Activated naive CD4-positive, alpha-beta T cell (primary cell): ENCODE data around the gene TUBA4B.

Experiments
- DNase-seq, 4 experiments: peaks; one replicate each; lab custom pipeline; 2025; lab: John Stamatoyannopoulos, UW

Gene TUBA4B

GRCh38 chr2:219252900-219253752 lies at the start of gene TUBA4B:
Gene TUBA4B (plus strand): TSS chr2:219253243. CDS start chr2:219253408, 165 bp downstream.
- DNase-seq: peak in 2 of 4 experiments; percentile 22 to 39

GRCh38 chr2:219204425-219205164 lies 48.4 kb upstream of the TUBA4B start:
- DNase-seq: no peak

- DNase-seq: no peak
These were observed 47.9 kb upstream of the TUBA4B start for GRCh38 chr2:219205165-219205538.

GRCh38 chr2:219205981-219206327 lies 47.1 kb upstream of the TUBA4B start:
- DNase-seq: no peak

GRCh38 chr2:219206328-219207133 lies 46.5 kb upstream of the TUBA4B start, which contains the start of gene ZFAND2B:
Gene ZFAND2B (plus strand): TSS chr2:219206782. CDS start chr2:219206988, 206 bp downstream.
- DNase-seq: peak; percentile 84 to 95 (median 88)

GRCh38 chr2:219207134-219207883 lies 45.7 kb upstream of the TUBA4B start:
- no peak for DNase-seq

- no peak for DNase-seq
These were observed 44.9 kb upstream of the TUBA4B start for GRCh38 chr2:219207884-219208740.

GRCh38 chr2:219209236-219210195 lies 43.5 kb upstream of the TUBA4B start:
- no peak for DNase-seq

- no peak for DNase-seq
These were observed 42.7 kb upstream of the TUBA4B start for GRCh38 chr2:219210196-219210885.

GRCh38 chr2:219210886-219211362 lies 42.1 kb upstream of the TUBA4B start:
- no peak for DNase-seq

GRCh38 chr2:219213026-219213415 lies 40.0 kb upstream of the TUBA4B start:
- DNase-seq: no peak

GRCh38 chr2:219213486-219214071 lies 39.5 kb upstream of the TUBA4B start:
- no peak for DNase-seq

- DNase-seq: no peak
These were observed 38.9 kb upstream of the TUBA4B start for GRCh38 chr2:219214141-219214540.

GRCh38 chr2:219214786-219215185 lies 38.3 kb upstream of the TUBA4B start:
- no peak for DNase-seq

GRCh38 chr2:219215871-219216534 lies 37.0 kb upstream of the TUBA4B start:
- no peak for DNase-seq

GRCh38 chr2:219216535-219216915 lies 36.5 kb upstream of the TUBA4B start:
- no peak for DNase-seq

GRCh38 chr2:219218217-219218731 lies 34.8 kb upstream of the TUBA4B start:
- DNase-seq: no peak
